Measurements from ENCODE around the gene PSMD5.

Gene PSMD5

DNA sequence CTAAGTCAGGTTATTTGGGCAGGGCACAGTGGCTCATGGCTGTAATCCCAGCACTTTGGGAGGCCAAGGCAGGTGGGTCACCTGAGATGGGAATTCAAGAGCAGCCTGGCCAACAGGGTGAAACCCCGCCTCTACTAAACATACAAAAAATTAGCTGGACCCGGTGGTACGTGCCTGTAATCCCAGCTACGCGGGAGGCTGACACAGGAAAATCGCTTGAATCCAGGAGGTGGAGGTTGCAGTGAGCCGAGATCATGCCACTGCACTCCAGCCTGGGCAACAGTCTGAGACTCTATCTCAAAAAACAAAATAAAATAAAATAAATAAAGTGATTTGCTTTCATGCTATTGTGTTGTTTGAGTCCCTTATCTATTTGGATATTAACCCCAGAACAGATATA, 41.3 kb downstream of the PSMD5 start:
- DNase-seq = no peak

- peak; percentile 89 for DNase-seq
These were observed 49.6 kb downstream of the PSMD5 start, which contains the start of gene FBXW2 for GRCh38 chr9:120792898-120793765. Gene FBXW2, minus strand, starts transcription at chr9:120793416. Its CDS starts 5,158 bp downstream, at chr9:120788258.

GRCh38 chr9:120791161-120791560, 51.6 kb downstream of the PSMD5 start:
- no peak for DNase-seq

DNA sequence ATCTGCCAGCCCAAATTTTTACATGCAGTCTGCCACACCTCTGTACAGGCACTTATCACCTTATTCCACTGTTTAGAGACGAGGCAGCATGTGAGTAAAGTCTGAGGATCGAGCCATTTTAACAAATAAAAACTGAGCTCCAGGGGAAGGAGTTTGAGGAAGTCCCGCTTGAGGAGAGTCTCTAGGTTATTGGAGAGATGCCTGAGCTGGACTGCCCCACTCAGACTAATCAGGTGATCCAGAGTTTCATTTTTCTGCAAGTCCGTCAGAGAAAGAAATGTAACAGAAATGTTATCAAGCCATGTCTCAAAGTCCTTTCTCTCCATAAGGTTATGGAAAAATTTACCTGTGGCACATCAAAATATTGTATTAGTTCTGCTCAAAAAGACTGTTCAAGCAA, 54.8 kb downstream of the PSMD5 start:
- DNase-seq = no peak

DNA sequence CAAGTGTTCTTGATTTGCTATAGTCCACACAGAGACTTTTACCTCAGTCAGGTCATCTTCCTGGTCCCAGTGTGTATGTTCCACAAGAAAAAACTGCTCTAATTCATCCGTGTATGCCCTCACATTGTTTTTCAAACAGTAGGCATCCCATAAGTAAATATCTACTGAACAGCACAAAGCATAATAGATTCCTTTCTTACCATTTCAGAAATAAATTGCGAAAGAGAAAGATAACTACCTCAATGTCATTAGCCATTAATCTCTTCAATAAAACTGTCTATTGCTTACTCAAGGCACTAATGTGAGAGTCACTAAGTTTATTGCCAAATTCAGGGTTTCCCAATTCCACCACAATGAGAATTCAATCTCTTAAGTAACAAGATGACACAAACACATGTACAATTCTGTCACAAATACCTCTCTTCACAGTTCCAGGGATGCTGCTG, 59.1 kb downstream of the PSMD5 start:
- DNase-seq = peak; percentile 45

GRCh38 chr9:120781236-120781635, 61.5 kb downstream of the PSMD5 start:
- no peak for DNase-seq

DNA sequence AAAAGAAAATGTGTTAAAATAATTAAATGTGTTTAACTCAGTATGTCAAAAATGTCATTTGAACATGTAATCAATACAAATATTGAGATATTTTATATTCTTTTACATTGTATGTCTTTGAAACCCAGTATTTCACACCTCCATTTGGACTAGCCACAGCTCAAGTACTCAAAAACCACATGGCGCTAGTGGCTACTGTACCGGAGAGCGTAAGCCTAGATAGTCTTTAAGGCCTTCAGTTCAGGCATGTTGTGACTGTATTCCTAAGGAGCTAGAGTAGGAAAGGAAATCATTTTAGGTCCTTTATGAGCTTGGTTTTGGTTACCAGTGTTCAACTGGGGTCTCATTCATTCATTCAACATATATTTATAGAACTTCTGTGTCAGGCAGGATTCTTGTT, 62.4 kb downstream of the PSMD5 start:
- no peak for DNase-seq

GRCh38 chr9:120779227-120779626, 63.5 kb downstream of the PSMD5 start:
- DNase-seq = no peak

DNA sequence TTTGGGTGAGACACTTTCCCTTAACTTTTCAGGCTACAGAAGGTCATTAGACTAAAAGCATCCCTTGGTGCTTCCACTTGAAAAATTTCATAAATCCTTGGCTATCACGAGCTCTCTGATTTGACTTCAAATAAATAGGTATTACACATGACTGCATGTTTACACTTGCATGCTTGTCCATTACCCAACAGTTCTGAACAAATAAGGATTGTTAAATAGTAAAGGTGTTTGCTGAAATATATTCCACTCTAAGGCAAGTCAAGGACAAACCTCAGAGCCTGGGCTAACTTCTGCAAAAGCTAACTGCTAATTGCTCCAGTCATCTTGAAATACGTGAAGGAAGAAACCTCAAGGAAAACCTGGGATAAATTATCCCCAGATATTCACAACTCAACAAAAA, 64.0 kb downstream of the PSMD5 start:
- no peak for DNase-seq

- no peak for DNase-seq
These were observed 65.5 kb downstream of the PSMD5 start for GRCh38 chr9:120777229-120777628.

GRCh38 chr9:120776788-120777187, 65.9 kb downstream of the PSMD5 start:
- no peak for DNase-seq

DNA sequence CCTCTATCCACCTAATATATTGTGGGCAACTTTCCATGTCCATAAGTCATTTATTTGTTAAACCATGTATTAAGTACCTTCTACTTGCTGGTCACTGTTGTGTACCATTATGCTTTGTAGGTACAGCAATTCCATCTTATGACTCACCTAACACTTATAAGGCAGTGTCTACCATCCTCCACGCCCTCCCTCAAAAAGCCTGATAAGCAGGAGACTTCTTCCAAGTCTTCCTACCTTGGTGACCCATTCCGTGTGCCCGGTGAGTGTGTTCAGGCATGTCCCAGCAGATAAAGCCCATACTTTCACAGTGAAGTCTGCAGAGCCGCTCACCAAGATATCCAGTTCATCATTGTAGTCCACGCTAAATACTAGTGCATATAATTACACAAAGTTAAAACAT, 66.9 kb downstream of the PSMD5 start:
- no peak for DNase-seq

- DNase-seq = no peak
These were observed 68.0 kb downstream of the PSMD5 start for GRCh38 chr9:120774719-120775118.

- no peak for DNase-seq
These were observed 69.5 kb downstream of the PSMD5 start for GRCh38 chr9:120773256-120773655.

DNA sequence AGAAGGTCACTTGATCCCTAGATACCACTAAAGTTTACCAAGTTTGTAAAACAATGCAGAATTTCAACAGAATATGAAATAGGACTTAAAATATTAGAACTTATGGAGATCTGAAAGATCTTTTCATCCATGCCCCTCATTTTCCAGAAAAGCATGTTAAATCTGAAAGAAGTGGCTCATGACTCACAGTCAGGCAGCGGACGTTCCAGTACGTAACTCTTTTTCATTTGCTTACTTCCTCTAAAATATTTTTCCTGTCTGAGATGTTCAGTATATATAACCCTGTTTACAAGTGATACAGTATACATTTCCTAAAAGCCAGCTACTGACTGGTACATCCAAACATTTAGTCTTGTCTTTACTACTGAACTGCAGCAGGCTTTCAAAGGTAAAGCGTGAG, 71.8 kb downstream of the PSMD5 start:
- DNase-seq = no peak

- DNase-seq = no peak
These were observed 73.8 kb downstream of the PSMD5 start for GRCh38 chr9:120768886-120769285.

GRCh38 chr9:120768247-120768646, 74.5 kb downstream of the PSMD5 start:
- DNase-seq = no peak

GRCh38 chr9:120767451-120767850, 75.3 kb downstream of the PSMD5 start:
- DNase-seq = no peak

Measured in fibroblast of skin of abdomen (primary cell).